Mesothelial cell of epicardium (in vitro differentiated cells): ENCODE results near the gene CHTF8. TPM values are rescaled to one million over a fixed set of nuclear protein-coding genes. Genes with fewer than 3 reads are reported as not detected.

Experiments used
- DNase-seq, 2 experiments: peaks; one replicate each; pipeline ENCODE4 v3.0.0; 2021; ENCODE audit warnings: low spot score in 2 of 2; ENCODE audit not compliant: unreplicated experiment in 2 of 2
- H3K27ac Mint-ChIP-seq: 2 replicates; pipeline ENCODE4 v1.8.0; 2021; ENCODE audit warnings: mixed read lengths
- H3K27me3 Mint-ChIP-seq: 2 replicates; pipeline ENCODE4 v1.8.0; 2021; ENCODE audit warnings: low read depth, mixed read lengths
- H3K36me3 Mint-ChIP-seq: 2 replicates; pipeline ENCODE4 v1.8.0; 2021; ENCODE audit warnings: mixed read lengths
- H3K4me1 Mint-ChIP-seq: 2 replicates; pipeline ENCODE4 v1.8.0; 2021; ENCODE audit warnings: mixed read lengths
- H3K4me3 Mint-ChIP-seq: 2 replicates; pipeline ENCODE4 v1.8.0; 2021; ENCODE audit warnings: mild to moderate bottlenecking, moderate library complexity, mixed read lengths
- H3K9me3 Mint-ChIP-seq: 2 replicates; pipeline ENCODE4 v1.8.0; 2021; ENCODE audit warnings: mixed read lengths
- total RNA-seq: library from RNA; stranded (reverse); gene quantifications from 3 replicates; pipeline ENCODE4 v1.2.1, GENCODE V29; 2021
- TF ChIP-seq, protein P1 (sequence below): fragments of 200-600 bp; sonication (generic); IDR thresholded peaks from one replicate; pipeline ENCODE4 v1.5.0; 2021; ENCODE audit warnings: antibody characterized with exemption; ENCODE audit not compliant: unreplicated experiment

The CHTF8 gene
- total RNA-seq, 1 donor from 2014 or later = 91.9 TPM

DNA sequence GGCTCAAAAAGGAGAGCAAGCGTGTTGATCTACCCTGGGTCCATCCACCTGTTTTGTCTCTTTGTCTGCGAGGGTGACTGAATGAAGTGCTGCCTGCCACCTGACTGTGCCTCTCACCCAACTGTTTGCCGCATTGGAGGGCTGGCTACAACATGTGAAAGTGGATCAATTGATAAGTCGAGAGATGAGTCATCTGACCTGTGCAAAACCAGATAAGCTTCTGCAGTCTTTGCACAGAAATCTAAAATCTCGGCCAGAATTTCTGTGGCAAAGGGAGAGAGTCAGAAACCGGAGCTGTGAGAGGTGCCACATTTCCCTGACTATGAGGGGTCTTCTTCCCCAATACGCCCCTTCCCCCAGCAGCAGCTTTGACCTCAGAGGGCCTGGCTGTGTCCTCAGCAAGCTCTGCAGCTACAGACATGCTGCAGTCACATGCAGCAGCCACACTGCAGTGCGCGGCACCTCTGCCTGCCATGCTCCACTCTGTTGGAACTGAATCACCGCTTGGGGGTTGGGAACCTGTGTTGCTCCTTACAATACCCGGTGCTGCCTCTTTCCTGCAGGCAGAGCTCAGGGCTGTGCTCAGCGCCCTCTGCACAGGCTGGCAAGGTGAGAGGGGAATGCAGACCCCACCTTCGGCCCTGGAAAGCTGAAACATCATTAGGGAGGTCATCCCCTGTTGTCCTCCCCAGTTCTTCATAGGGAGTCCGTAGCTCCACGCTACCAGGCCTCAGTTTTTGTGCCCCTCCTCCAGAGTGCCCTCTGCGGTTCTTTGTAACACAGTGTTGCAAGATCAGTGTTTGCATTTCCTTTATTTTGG is 43.1 kb downstream of the CHTF8 start:
- Mint-ChIP-seq H3K4me1 (peaks cover 3% of the 10 kb centered on the region), H3K27ac (no peak overlapping the region)
- DNase-seq = no peak

DNA sequence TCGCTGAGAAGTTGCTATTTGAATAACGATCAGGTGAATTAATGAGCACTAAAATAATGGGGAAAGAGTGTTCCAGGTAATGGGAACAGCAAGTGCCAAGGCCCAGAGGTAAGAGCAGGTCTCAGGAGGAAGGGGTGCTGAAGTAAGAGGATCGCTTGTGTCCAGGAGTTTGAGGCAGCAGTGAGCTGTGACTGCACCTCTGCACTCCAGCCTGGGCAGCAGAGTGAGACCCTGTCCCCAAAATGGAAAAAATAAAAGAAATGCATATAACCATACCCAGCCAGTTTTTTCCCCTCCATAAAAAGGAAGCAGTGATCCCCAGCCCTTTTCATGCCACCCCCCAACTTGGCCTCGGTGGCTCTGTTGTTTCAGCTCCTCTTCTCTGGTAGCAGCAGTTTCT is 43.7 kb downstream of the CHTF8 start:
- no peaks in the 10 kb centered on the region for H3K27me3 Mint-ChIP-seq
- H3K4me1 Mint-ChIP-seq = peaks cover 3% of the 10 kb centered on the region
- H3K4me3 Mint-ChIP-seq = no peak overlapping the region
- no peaks in the 10 kb centered on the region for H3K36me3 Mint-ChIP-seq
- H3K27ac Mint-ChIP-seq = no peak overlapping the region
- no peak for DNase-seq
- TF ChIP-seq, protein P1, sequence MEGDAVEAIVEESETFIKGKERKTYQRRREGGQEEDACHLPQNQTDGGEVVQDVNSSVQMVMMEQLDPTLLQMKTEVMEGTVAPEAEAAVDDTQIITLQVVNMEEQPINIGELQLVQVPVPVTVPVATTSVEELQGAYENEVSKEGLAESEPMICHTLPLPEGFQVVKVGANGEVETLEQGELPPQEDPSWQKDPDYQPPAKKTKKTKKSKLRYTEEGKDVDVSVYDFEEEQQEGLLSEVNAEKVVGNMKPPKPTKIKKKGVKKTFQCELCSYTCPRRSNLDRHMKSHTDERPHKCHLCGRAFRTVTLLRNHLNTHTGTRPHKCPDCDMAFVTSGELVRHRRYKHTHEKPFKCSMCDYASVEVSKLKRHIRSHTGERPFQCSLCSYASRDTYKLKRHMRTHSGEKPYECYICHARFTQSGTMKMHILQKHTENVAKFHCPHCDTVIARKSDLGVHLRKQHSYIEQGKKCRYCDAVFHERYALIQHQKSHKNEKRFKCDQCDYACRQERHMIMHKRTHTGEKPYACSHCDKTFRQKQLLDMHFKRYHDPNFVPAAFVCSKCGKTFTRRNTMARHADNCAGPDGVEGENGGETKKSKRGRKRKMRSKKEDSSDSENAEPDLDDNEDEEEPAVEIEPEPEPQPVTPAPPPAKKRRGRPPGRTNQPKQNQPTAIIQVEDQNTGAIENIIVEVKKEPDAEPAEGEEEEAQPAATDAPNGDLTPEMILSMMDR = no peak
- H3K9me3 Mint-ChIP-seq = no peaks in the 10 kb centered on the region

More for the DNA sequence above, 43.1 kb downstream of the CHTF8 start:
- Mint-ChIP-seq H3K36me3 (no peaks in the 10 kb centered on the region), H3K4me3 (no peak overlapping the region), H3K27me3 (no peaks in the 10 kb centered on the region), H3K9me3 (no peaks in the 10 kb centered on the region)
- TF ChIP-seq, protein P1 = no peak

DNA sequence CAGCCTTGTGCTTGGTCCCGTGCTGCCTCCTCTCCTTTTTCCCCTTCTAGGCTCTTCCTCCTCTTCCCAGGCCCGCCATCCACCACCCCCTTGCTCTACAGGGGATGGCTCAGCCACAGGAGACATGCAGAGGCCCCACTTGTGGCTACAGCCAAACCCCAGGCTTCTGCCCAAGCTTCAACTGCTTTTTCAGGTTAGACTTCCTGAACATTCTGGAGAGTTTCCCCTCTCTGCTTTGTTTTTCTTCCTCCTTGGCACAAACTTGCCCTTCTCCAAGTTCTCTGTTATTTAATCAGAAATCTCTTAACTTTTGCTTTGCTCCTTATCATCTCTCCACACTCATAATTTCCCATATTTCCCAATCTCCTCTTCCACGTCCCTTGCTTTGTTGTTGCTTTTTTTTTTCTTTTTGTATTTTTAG is 45.2 kb downstream of the CHTF8 start:
- Mint-ChIP-seq H3K4me3 (no peak overlapping the region), H3K27me3 (no peaks in the 10 kb centered on the region), H3K36me3 (no peaks in the 10 kb centered on the region), H3K4me1 (peaks cover 3% of the 10 kb centered on the region), H3K27ac (peak overlapping the region; percentile 56), H3K9me3 (no peaks in the 10 kb centered on the region)
- no peak for DNase-seq
- TF ChIP-seq, protein P1 = no peak

DNA sequence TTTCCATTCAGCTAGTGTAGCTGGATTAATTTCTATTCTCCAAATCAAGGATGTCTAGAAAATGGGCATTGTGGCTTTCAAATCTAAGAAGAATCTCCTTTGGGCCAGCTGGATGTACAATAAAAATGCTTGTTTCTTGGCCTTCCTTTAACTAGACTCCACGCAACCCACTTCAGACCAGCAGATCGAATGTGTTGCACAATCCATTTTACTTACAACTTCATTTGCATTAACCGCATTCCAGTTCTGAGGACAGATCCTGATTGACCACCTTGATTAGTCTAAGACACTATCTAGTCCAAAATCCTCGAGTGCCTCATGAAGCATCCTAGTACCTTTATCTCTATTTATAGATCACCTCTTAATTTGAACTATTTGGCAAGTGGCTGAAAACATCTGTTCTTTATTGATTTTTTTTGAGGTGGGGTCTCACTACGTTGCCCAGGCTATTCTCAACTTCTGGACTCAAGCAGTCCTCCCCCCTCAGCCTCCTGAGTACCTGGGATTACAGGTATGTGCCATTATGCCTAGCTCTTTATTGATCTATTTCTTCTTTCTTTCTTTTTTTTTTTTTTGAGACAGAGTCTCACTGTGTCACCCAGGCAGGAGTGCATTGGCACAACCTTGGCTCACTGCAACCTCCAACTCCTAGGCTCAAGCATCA is 47.2 kb downstream of the CHTF8 start:
- Mint-ChIP-seq H3K27ac (no peak overlapping the region), H3K4me3 (no peak overlapping the region), H3K36me3 (no peaks in the 10 kb centered on the region), H3K4me1 (peaks cover 3% of the 10 kb centered on the region), H3K9me3 (no peaks in the 10 kb centered on the region), H3K27me3 (no peaks in the 10 kb centered on the region)
- no peak for DNase-seq
- TF ChIP-seq, protein P1 = no peak

DNA sequence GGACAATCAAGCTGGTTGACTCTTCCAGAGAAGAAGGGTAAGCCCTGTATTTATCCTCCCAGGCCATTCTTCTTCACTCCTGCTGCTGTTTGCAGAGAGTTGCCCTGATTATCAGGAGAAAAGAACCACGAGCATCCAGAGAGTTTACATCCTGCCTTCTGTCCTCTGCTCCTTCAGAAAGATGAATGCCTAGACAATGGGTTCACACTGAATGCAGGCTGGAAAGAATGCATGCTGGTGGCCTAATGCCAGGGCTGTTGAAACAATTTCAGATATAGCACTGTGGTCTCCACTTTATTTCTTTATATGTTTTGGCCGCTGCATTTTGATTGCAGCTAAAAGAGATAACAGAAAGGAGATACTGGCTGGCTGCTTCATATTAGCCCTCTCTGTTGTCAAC is 48.1 kb downstream of the CHTF8 start:
- Mint-ChIP-seq H3K27ac (no peak overlapping the region), H3K4me3 (no peak overlapping the region), H3K4me1 (peaks cover under 1% of the 10 kb centered on the region), H3K36me3 (no peaks in the 10 kb centered on the region), H3K27me3 (no peaks in the 10 kb centered on the region), H3K9me3 (no peaks in the 10 kb centered on the region)
- no peak for DNase-seq
- TF ChIP-seq, protein P1 = no peak
